OCI-LY1 (cell line): ENCODE measurements around the gene BSCL2.
A peak's percentile ranks its signal among the peaks of the same experiment; 100 is the strongest.
"Not testable (repeated sequence)": the region's sequence is repeated elsewhere in the genome, so short reads cannot be mapped to it uniquely, and the experiment has no call there.

Experiments used
- H2AFZ ChIP-seq: fragments of 200-600 bp; sonication (generic), shearing (Covaris generic); 2 replicates; pipeline ENCODE4 v1.6.0; 2014; ENCODE audit warnings: antibody characterized with exemption, mild to moderate bottlenecking, low read length
- H3F3A ChIP-seq: fragments of 200-600 bp; sonication (generic), shearing (Covaris generic); 2 replicates; pipeline ENCODE4 v1.6.0; 2014; ENCODE audit warnings: mild to moderate bottlenecking, antibody characterized with exemption, low read length, moderate library complexity; ENCODE audit not compliant: insufficient read depth
- H3K27ac ChIP-seq: fragments of 200-600 bp; sonication (generic); 2 replicates; pipeline ENCODE4 v1.5.1; 2014; ENCODE audit warnings: low read length, mixed run types, mild to moderate bottlenecking, low read depth; ENCODE audit not compliant: poor library complexity, severe bottlenecking
- H3K27me3 ChIP-seq: fragments of 200-600 bp; sonication (generic); 2 replicates; pipeline ENCODE4 v1.6.0; 2014; ENCODE audit warnings: antibody characterized with exemption, mild to moderate bottlenecking, low read length, moderate library complexity; ENCODE audit not compliant: insufficient read depth
- H3K36me3 ChIP-seq: fragments of 200-600 bp; sonication (generic); 2 replicates; pipeline ENCODE4 v1.6.1; 2014; ENCODE audit warnings: mild to moderate bottlenecking, antibody characterized with exemption, low read length, moderate library complexity, mixed read lengths; ENCODE audit not compliant: insufficient read depth
- H3K4me1 ChIP-seq: fragments of 200-600 bp; sonication (generic); 2 replicates; pipeline ENCODE4 v1.5.1; 2014; ENCODE audit warnings: mild to moderate bottlenecking, low read length, moderate library complexity; ENCODE audit not compliant: insufficient read depth, severe bottlenecking
- H3K4me2 ChIP-seq: fragments of 200-600 bp; sonication (generic), shearing (Covaris generic); 2 replicates; pipeline ENCODE4 v1.6.1; 2014; ENCODE audit warnings: low read length
- H3K4me3 ChIP-seq: fragments of 200-600 bp; sonication (generic); 2 replicates; pipeline ENCODE4 v1.5.1; 2014; ENCODE audit warnings: low read length, low read depth, mild to moderate bottlenecking, mixed read lengths; ENCODE audit not compliant: poor library complexity, severe bottlenecking
- H3K79me2 ChIP-seq: fragments of 200-600 bp; shearing (Covaris generic); 2 replicates; pipeline ENCODE4 v1.6.1; 2016; ENCODE audit warnings: mixed run types, low read length, mixed read lengths; ENCODE audit not compliant: insufficient read depth
- H3K9ac ChIP-seq: fragments of 200-600 bp; sonication (generic), shearing (Covaris generic); 2 replicates; pipeline ENCODE4 v1.6.1; 2014; ENCODE audit warnings: mild to moderate bottlenecking, low read length, mixed read lengths
- H3K9me2 ChIP-seq: fragments of 200-600 bp; sonication (generic), shearing (Covaris generic); 2 replicates; pipeline ENCODE4 v1.6.1; 2014; ENCODE audit warnings: low read depth, mild to moderate bottlenecking, low read length, mixed read lengths
- H3K9me3 ChIP-seq: fragments of 200-600 bp; shearing (Covaris generic); 2 replicates; pipeline ENCODE4 v1.6.1; 2014; ENCODE audit warnings: low read length, mixed read lengths
- H4K20me1 ChIP-seq: fragments of 200-600 bp; sonication (generic), shearing (Covaris generic); 2 replicates; pipeline ENCODE4 v1.6.0; 2016; ENCODE audit warnings: mild to moderate bottlenecking, low read length; ENCODE audit not compliant: insufficient read depth
- EZH2 ChIP-seq: fragments of 200-600 bp; sonication (generic), shearing (Covaris generic); IDR thresholded peaks from 2 replicates; pipeline ENCODE4 v1.8.0; 2017; ENCODE audit warnings: borderline replicate concordance, mixed run types, mild to moderate bottlenecking, antibody characterized with exemption, low read length, moderate library complexity, mixed read lengths
- TF ChIP-seq, protein P1 (sequence below): fragments of 200-600 bp; sonication (generic), shearing (Covaris generic); IDR thresholded peaks from 2 replicates; pipeline ENCODE4 v1.5.1; 2017; ENCODE audit warnings: mild to moderate bottlenecking, antibody characterized with exemption, low read length, moderate library complexity, mixed read lengths

The BSCL2 gene

GRCh38 chr11:62752994-62753735 is 45.9 kb upstream of the BSCL2 start:
- H3K9ac ChIP-seq: peak overlapping the region; percentile 81
- H3K9me2 ChIP-seq: no peaks in the 10 kb centered on the region
- no peaks in the 10 kb centered on the region for H4K20me1 ChIP-seq
- H3K27me3 ChIP-seq: no peaks in the 10 kb centered on the region
- peak overlapping the region; percentile 82 for H3K4me2 ChIP-seq
- H3F3A ChIP-seq: no peaks in the 10 kb centered on the region
- peaks cover 15% of the 10 kb centered on the region; the same call in 1 of the 2 replicates for H3K36me3 ChIP-seq
- no peak for TF ChIP-seq EZH2
- TF ChIP-seq, protein P1, sequence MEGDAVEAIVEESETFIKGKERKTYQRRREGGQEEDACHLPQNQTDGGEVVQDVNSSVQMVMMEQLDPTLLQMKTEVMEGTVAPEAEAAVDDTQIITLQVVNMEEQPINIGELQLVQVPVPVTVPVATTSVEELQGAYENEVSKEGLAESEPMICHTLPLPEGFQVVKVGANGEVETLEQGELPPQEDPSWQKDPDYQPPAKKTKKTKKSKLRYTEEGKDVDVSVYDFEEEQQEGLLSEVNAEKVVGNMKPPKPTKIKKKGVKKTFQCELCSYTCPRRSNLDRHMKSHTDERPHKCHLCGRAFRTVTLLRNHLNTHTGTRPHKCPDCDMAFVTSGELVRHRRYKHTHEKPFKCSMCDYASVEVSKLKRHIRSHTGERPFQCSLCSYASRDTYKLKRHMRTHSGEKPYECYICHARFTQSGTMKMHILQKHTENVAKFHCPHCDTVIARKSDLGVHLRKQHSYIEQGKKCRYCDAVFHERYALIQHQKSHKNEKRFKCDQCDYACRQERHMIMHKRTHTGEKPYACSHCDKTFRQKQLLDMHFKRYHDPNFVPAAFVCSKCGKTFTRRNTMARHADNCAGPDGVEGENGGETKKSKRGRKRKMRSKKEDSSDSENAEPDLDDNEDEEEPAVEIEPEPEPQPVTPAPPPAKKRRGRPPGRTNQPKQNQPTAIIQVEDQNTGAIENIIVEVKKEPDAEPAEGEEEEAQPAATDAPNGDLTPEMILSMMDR: no peak
- no peaks in the 10 kb centered on the region for H3K9me3 ChIP-seq
- peak overlapping the region; percentile 18 for H3K27ac ChIP-seq
- H2AFZ ChIP-seq: no peak overlapping the region
- peak overlapping the region; percentile 74 for H3K4me3 ChIP-seq
- peaks cover 23% of the 10 kb centered on the region for H3K4me1 ChIP-seq
- H3K79me2 ChIP-seq: no peaks in the 10 kb centered on the region

DNA sequence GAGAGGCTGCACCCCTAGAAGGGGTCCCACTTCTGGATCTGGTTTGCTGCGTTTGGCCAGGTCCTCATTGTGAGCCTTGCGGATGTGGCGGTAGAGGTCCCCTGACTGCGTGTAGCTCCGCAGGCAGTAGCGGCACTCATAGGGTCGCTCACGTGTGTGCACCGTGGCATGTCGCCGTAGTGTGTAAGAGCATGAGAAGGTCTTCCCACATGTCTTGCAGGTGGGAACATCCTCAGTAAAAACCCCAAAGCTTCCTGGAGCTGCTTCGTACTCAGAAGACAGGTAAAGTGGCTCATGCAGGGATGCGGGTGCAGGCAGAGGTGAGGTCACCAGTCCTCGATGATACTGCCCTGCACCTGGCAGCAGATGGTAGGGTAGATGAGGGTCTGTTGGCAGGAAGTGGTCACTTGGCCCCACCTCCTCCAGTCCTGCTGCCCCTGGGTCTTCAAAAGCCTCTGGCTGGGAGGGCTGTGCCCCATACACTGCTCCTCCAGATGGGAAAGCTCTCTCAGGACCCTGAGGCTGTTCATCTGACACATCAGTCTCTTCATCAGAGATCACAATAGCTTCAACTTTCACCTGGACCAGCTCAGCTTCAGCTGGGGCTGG is 45.1 kb upstream of the BSCL2 start:
- Histone ChIP-seq H3K9me2 (no peaks in the 10 kb centered on the region), H3K4me1 (peaks cover 32% of the 10 kb centered on the region), H3K27ac (no peak overlapping the region), H3K4me3 (no peak overlapping the region), H3K4me2 (no peak overlapping the region; the same call in 1 of the 2 replicates), H3F3A (no peaks in the 10 kb centered on the region), H2AFZ (no peak overlapping the region), H3K9me3 (no peaks in the 10 kb centered on the region), H3K36me3 (peaks cover 15% of the 10 kb centered on the region; the same call in 1 of the 2 replicates), H3K79me2 (no peaks in the 10 kb centered on the region), H3K27me3 (no peaks in the 10 kb centered on the region), H4K20me1 (no peaks in the 10 kb centered on the region), H3K9ac (no peak overlapping the region; the same call in 1 of the 2 replicates)
- no peak for TF ChIP-seq EZH2
- TF ChIP-seq, protein P1: no peak

- H3K9ac ChIP-seq, H3K9me3 ChIP-seq, H2AFZ ChIP-seq, H3K79me2 ChIP-seq, H3F3A ChIP-seq, H4K20me1 ChIP-seq, H3K27me3 ChIP-seq, H3K9me2 ChIP-seq, H3K27ac ChIP-seq, H3K4me3 ChIP-seq, H3K4me2 ChIP-seq: not testable (repeated sequence)
- Histone ChIP-seq H3K4me1 (peaks cover 31% of the 10 kb centered on the region), H3K36me3 (peaks cover 15% of the 10 kb centered on the region; the same call in 1 of the 2 replicates)
Observed at GRCh38 chr11:62749931-62750330, 42.7 kb upstream of the BSCL2 start.
